NCI-H345 treated with DMSO at 0.1 percent for 48 hours (cell line): Measurements from ENCODE around the gene KCNJ4.

Source experiments
- DNase-seq: peaks from one replicate; lab custom pipeline; 2025; ENCODE audit not compliant: unreplicated experiment; lab: John Stamatoyannopoulos, UW

KCNJ4 gene

GRCh38 chr22:38453066-38453672 lies 1.8 kb downstream of the KCNJ4 start:
- DNase-seq = no peak

GRCh38 chr22:38452373-38453065 lies 2.5 kb downstream of the KCNJ4 start:
- no peak for DNase-seq

GRCh38 chr22:38451864-38452263 lies 3.1 kb downstream of the KCNJ4 start:
- DNase-seq = no peak

- DNase-seq = no peak
Measured at GRCh38 chr22:38451404-38451803, 3.6 kb downstream of the KCNJ4 start.

- DNase-seq = no peak
Measured at GRCh38 chr22:38450234-38450797, 4.7 kb downstream of the KCNJ4 start.

GRCh38 chr22:38449776-38450175 lies 5.2 kb downstream of the KCNJ4 start:
- no peak for DNase-seq

- DNase-seq = no peak
Measured at GRCh38 chr22:38448945-38449745, 5.9 kb downstream of the KCNJ4 start.

GRCh38 chr22:38446018-38446601 lies 8.9 kb downstream of the KCNJ4 start:
- DNase-seq = no peak

- DNase-seq = no peak
Measured at GRCh38 chr22:38444783-38445182, 10.2 kb downstream of the KCNJ4 start.

GRCh38 chr22:38443628-38444521 lies 11.1 kb downstream of the KCNJ4 start:
- no peak for DNase-seq

- DNase-seq = no peak
Measured at GRCh38 chr22:38442967-38443627, 11.9 kb downstream of the KCNJ4 start.

- DNase-seq = no peak
Measured at GRCh38 chr22:38441620-38442287, 13.2 kb downstream of the KCNJ4 start.

GRCh38 chr22:38440747-38441350 lies 14.2 kb downstream of the KCNJ4 start:
- no peak for DNase-seq

- DNase-seq = no peak
Measured at GRCh38 chr22:38437416-38437815, 17.6 kb downstream of the KCNJ4 start.

GRCh38 chr22:38436629-38437395 lies 18.2 kb downstream of the KCNJ4 start:
- DNase-seq = no peak

- no peak for DNase-seq
Measured at GRCh38 chr22:38435965-38436364, 19.0 kb downstream of the KCNJ4 start.

GRCh38 chr22:38435010-38435409 lies 20.0 kb downstream of the KCNJ4 start:
- no peak for DNase-seq

- DNase-seq = no peak
Measured at GRCh38 chr22:38433871-38434270, 21.1 kb downstream of the KCNJ4 start.
